Smooth muscle cell of the brain vasculature (primary cell): ENCODE results near the gene NRP1.
"Not testable (repeated sequence)": the region's sequence is repeated elsewhere in the genome, so short reads cannot be mapped to it uniquely, and the experiment has no call there.

Source experiments
- DNase-seq: peaks from one replicate; pipeline ENCODE4 v3.0.0-alpha.2; 2012; ENCODE audit warnings: low read depth, low spot score

NRP1 gene

DNA sequence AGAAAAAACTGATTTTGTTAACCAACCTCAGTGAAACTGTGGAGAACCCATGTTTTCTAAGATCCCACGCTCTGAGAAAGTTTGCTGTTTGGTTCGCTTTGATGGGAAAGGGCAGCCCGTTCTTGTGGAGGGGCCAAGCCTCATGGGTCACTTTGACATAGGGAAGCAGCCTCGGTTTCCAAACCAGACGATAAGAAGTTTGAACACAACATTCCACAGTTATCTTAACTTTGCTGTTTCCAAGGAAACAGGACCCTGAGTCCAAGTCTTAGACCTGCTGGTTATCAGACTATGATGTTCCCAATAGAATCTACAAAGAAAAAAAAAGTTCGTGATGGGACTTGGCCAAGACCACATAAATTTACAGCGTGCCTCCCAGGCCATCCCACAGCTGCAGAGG, 182.3 kb downstream of the NRP1 start:
- no peak for DNase-seq

DNA sequence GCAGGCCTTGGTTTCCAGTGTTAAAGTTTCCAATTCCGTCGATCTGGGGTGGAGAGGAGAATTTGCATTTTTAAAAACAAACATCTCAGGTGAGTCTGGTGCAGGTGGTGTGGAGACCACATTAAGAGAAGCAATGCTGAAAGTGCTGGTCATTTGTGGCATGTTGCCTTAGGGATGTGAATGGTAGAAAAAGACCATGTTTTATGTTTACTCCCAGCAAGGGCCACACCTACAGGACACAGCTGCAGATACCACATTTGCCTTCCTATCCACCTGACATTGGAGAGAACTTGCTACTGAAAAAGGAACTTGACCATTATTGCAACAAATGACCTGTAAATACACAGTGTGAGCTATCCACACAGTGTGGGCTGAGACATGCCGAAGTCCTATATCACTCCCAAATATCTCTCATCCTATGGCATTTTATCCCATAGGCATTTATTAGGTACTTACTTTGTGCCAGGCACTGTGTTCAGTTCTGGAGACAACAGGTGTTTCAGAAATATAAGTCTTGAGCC, 183.1 kb downstream of the NRP1 start:
- DNase-seq = no peak

DNA sequence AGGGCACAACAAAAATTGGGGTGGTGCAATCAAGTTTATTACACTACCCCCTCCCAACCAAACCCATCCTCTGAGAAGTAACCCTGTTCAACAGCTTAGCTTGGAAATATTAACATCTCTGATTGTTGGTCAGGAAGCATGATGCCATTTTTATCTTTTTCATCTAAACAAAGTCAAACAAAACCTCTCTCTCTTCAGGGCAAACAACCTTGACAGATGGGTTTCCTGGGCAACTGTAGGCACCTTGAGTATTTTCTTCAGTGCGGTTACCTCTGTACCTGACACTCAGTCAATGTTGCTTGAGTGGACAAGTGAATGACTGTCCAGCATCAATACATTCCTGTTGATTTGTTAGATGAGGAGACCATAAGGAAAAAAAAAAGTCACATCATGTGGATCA, 183.6 kb downstream of the NRP1 start:
- no peak for DNase-seq

DNA sequence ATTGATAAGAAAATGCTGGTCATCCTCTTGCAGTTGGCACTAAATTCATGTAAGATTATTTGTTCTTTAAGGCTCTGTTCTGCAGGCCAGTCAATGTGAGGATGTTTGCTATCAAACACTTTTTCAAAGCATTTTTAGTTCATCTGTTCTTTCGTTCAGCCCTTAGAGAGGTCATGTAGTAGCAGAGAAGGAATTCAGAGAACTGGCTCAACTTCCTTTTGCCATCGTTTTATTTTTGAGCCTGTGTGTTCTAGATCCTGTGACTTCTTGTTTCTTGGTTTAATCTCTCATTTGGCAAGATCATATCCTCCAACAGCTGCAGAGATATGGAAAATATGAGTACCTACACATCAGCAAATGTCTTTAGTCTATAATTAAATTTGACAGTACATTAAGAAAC, 184.3 kb downstream of the NRP1 start:
- DNase-seq = no peak

DNA sequence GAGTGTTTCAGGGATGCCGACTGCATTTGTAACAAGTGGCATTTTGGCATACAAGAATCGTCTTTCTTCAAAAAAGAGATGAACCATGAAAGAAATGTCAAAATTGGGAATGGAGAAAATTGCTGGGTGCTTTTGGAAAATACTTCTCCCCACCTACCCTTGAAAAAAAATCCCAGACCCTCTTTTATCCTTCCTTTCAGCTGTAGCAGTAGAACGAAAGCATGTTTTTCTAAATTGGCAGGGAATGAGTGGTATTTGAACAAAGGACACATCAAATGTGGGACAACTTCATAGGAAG, 187.5 kb downstream of the NRP1 start:
- no peak for DNase-seq

DNA sequence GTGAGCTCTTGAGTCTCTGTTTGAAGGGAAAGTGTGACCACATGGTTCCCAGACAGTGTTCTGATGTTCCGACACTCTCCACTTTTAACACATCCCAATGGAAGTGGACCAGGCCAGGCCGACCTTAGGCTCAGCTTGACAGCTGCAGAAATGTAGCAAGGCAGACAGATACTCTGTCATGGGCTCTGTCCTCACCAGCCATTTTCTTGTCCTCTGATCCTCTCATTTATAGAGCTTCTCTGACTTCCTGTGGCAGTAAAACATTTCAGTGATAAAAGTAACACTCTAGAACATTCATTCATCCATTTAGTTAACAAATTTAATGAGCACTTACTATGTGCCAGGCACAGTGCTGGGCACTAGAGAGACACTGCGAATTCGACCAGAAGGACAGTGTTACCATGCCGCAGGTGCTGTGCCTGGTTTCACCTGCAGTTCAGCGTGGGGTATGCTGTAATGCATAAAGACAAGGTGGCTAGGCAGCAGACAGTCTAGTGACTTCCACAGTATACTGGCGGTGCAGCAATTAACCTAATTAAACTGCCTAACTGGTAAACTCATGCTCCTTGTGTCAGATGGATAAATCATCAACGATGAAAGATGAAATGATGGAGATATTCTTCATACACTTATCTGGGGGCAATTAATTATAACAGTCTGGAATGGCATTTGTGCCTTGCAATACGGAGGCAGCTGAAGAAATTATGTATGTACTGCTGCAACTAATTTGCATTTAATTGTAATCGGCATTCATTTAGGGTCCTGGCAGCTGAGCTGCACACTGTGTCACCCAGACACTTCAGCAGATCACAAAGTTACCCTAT, 188.1 kb downstream of the NRP1 start:
- DNase-seq = no peak

DNA sequence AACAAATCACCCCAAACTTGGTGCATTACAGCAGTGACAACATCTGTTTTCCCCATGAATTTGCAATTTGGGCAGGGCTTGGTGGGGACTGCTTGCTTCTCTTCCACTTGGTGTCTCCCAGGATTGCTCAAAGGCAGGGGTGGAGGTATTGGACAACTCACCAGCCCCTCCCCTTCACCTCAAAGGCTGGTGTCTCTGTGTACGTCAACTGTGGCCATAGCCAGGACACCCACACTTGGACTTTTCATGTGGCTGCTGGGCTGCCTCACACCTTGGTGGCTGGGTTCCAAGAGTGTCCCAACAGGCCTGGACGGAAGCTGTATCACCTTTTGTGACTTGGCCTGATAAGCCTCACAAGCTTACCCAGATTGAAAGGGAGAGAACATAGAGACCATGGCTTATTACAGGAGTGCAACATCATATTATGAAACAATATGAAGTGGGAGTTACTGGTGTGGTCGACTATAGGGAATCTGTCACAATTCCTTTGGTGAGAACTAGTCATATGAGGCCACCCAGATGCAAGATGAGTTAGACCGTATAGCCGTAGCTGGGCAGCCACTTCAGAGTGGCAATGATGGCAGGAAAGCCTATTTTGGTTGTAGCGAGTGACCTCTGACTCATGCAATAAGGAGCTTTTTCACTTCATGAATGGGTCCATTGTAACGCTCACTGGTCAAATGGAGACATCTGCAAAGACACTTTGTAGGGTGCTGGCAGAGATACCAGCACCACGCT, 188.8 kb downstream of the NRP1 start:
- no peak for DNase-seq

DNA sequence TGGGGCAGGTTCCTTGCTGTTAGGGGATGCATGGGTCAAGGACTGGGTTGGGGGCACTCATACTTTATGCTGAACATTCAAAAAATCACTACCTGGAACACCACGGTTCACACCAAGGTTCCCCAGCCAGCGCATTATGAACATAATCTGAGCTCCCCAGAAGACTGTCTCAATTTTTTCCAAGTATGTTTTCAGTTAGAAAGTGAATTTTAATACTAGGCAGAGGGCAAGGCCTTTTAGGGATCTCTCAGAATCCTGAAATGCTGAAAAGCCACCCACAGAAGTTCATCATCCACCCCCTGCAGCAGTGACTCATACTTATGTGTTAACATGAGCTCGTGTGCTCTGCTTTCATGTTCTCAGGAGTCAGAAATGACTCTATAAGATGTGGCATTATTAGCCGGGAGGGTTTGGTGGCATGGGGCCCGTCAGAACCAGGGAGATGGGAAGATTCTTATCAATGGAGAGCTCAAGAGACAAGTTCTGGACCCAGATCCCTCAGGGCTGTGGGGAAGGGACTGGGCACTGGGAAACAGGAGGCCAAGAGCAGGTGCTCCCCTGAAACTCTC, 191.2 kb downstream of the NRP1 start:
- DNase-seq = peak; percentile 67

DNA sequence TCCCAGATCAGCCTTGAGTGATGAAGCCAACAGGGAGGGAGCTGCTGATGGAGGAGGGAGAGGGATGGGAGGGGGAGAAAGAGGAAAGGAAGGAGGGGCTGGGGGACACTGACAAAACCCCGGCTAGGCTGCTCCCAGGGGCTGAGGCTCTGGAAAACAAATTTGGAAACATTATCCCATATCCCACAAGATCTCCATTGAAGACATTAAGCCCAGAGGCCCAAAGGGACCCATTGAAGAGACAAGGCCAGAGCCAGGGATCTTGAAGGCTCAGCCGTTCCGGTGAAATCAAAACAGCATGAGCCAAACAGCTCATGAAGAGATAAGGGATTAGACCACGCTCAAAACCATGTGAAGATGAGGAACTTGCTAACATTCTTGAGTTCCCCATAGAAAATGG, 192.2 kb downstream of the NRP1 start:
- DNase-seq = no peak

DNA sequence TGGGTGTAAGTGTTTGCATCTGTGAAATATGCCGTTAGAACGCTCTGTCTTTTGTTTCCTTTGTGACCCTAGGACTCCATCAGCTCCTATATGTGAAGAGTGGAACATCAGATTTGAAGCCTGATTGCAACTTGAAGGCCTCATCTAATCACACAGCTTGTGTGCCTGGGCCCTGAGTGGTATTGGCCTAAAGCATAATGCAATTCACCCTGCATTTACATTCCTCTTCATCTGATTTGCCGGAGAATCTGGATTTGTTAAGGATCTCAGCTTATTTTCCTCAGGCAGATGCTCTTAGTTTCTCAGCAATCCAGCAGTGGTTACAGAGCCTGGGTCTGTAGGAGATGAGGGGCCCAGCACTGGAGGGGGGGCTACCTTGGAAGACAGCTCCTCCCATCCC, 193.2 kb downstream of the NRP1 start:
- no peak for DNase-seq

DNA sequence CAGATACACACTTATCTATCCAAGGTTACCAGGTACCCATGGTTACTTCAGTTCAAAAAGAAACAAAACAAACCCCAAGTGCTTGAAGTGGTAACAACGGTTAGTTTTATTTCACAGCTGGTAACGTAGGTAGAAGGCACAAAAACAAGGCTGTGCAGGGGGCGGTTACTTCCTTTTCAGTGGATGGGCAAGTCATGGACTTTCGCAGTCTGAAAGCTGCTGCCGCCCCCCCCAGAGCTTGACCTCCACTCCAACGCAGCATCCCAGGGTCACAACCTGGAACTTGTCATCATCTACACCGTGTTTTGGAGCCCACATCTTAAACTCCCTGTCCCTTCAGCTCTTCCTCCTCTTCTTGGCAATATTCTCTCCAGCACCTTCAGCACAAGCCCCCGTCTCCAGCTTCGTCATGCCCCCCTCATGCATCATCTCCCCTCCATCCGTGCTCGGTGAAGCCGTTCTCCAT, 195.3 kb downstream of the NRP1 start:
- DNase-seq = no peak

DNA sequence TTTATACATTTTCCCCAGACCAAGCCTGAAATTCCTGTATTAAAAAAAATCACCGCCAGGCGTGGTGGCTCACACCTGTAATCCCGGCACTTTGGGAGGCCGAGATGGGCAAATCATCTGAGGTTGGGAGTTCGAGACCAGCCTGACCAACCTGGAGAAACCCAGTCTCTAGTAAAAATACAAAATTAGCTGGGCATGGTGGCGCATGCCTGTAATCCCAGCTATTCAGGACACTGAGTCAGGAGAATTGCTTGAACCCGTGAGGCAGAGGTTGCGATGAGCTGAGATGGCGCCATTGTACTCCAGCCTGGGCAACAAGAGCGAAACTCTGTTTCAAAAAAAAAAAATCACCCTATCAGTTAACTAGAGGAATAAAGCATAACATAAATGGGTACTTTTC, 195.8 kb downstream of the NRP1 start:
- not testable (repeated sequence) for DNase-seq

DNA sequence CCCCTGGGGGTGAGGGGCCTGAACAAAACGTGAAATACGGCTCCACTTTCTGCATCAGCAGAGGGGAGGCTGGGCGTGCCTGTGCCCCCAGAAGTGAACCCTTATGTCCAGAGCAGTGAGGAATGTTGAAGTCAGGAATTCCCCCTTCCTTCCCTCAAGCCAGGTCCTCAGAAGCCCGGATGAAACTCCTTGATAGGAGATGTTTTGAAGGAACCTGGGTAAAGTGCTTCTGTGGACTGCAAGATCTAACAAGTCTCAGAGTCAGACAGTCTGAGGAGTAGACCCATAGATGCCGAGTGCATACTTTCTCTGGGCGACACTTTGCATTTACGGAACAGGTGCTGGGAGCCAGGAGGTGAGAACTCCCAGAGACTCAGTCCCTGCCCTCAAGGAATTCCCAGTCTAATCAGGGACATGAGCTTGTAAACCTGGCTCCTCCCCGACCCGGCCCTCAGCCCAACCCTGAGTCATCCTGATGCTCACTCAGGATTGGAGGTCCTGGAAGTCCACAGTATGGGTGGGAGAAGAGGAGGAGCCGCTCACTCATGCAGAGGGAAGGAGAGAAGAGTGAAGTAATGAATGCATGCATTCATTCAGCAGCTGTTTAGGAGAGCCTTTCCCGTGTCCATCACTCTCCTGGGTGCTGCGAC, 197.0 kb downstream of the NRP1 start:
- no peak for DNase-seq

DNA sequence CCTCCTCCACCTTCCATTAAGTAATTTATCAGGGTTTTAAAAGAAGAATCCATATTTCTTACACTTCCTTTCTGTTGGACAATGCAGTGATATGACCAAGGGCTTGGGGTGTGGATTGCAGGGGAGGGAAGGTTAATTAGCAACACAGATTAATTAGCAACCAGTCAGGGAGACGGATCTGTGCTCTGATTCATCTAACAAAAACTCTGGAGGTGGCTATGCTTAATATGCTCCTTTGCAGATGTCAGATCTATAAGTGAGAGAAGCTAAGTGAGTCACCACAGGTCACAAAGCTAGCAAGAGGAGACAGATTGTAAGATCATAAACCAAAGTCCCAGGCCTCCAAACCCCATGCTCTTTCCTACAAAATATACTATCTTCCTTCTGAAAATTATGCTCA, 197.7 kb downstream of the NRP1 start:
- no peak for DNase-seq

DNA sequence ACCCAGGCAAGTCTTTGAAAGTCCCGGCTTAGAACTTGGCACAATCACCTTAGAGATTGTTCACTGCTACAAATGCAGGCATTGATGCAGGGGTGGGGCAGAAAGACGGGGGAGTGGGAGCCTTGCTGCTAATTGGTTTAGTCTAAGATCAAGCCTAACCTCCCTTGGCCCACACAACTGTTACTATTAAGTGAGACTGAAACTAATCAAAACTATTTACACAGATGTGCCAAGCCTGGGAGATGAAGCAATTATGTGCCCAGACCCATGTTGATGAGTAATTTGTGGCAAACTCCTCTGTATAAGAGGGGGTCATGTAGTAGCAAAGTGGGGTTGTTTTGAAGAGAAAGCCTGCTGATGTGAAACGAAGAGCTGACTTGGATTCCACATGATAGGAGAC, 198.2 kb downstream of the NRP1 start:
- no peak for DNase-seq

DNA sequence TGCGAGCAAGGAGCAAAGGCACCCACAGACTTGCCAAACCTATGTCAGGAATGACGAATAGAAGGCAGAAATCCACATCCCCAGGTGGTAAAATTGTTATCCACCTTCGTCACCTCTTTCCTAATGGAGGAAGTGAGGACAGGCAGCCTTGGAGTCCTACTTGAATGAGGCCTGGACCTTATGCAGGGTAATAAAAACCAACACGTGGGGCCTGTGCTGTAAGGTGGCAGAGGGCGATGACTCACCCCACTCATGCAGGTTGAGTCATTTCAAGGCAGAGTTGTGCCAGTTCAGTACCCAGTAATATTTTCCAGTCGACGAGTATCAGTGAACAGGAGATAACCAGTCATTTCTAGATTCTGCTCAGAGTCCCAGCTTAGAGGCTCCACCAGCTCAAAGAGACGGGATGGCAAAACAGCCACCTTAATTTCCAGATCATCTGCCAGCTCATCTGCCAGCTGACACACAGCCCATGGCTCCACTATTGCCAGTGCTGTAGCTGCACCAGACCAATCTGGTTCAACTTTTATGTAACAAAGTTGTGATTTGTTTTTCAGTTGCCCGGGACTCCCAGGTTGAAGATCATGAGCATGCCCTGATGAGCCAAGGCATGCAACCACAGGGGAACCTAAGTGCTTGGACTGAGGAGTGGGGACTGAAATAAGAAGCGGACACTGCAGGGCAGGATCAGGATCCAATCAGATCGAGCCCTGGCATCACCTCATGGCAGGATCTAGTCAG, 200.3 kb downstream of the NRP1 start:
- DNase-seq = no peak

DNA sequence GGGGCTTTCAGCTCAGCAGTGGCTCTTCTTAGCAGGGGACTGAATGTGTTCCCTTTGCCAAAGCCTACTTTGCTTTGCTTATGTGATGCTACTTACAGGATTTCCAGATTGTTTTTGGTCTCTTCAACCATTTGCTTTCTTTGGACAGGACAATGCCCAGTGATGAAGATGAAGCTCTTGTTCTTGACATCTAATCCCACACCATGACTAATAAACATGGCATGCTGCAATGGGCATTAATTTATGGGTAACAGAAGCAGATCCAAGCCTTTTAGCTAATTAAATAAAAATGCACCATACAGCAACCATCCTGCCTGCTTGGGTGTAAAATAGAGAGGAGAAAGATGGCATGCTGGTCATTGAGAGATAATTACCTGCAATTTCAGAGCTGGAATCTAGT, 200.9 kb downstream of the NRP1 start:
- no peak for DNase-seq

DNA sequence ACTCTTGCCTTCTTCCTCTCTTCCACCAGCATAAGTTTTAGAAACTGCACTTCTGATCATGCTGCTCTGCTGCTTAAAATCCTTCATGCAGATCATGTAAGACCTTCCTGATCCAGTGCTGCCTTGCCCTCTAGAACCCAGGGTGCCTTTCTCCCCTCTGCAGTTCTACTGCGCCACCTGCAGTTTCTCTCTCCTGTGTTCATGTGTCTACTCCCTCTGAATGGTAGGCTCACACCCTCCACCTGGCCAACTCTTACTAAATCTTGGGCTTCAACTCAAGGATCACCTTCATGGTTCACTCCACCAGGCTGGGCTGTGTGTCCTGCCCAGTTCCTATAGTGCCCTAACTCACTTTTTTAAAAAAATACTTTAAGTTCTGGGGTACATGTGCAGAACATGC, 201.8 kb downstream of the NRP1 start:
- no peak for DNase-seq

DNA sequence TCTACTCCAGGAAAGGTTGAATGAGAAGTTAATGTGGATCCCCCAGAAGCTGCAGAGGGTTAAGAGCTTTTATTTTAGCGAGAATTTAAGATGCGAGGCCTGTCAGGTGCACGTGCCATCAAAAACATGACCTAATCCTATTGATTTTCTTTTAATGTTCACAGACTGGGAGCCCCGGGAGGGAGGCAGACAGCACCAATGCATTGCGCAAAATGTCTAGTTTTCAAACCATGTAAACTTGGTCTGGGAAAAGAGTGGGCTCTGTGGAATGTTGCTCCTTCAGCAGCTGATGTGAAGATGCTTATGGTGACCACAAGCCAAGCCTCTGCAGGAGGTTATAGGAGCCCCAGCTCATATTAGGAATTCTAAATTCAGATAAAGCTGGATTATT, 204.5 kb downstream of the NRP1 start:
- DNase-seq = no peak

DNA sequence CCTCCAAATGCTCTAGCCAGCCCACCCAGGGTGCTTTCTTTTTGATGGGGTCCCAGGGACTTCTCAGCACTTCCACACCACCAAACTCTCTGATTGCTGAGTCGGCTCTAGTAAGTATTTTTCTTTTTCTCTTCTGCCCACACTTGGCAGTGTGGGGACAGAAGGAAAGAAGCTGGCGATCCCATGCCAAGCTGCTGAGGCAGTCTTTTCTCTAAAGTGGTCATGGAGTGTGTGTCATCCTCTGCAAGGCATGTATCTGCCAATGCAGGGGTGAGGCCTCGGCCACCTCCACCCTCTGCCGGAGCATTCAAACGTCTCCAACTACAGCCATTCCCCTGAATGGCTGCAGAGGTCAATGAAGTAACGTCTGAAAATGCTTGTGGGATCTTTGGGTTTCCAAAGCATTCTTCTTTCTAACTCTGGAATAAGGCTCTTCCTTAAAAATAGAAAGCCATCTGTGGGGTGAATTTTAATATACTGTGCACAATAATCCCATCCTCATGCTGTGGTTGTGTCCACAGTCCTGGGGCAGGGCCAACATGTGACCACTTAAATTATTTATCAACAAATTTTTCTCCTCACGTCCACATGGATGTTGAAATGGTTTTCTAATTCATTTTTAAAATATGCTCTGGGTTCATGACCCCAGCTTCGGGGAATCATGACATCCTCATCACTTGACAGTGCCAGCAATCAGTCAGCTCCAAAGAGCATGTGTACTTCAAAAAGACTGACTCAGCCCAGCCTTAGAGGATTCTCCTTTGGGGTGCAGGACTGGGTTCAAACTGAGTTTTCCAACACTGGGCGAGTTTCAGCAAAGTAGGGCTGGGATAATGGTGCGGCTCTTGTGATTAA, 205.1 kb downstream of the NRP1 start:
- DNase-seq = no peak

DNA sequence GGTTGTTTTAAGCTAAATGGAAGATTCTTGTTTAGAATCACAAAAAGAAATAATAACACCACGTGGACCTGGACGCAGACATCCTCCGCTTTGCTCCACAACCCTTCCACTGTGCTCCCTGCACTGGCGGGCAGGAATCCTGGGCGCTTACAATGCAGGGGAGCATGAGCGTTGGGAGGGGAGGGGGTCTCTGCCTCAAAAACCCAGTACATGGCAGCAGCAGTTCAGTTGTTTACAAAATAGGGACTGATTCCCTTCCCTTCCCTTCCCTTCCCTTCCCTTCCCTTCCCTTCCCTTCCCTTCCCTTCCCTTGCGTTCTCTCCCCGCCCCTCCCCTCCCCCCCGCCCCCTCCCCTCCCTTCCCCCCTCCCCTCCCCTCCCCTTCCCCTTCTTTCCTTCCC, 206.8 kb downstream of the NRP1 start:
- no peak for DNase-seq
